ENCODE data around the gene LDB3. TPM values are rescaled to one million over a fixed set of nuclear protein-coding genes. Genes with fewer than 3 reads are reported as not detected.
A peak's percentile ranks its signal among the peaks of the same experiment; 100 is the strongest.

The LDB3 gene
- total and polyA plus RNA-seq, 7 donors: 1.2 to 42.1 (median 13.2) TPM

- H3K9me3 ChIP-seq: no peaks in the 10 kb centered on the region
- H3K36me3 ChIP-seq: peaks cover 0 to 74% (median 13%) of the 10 kb centered on the region in 4 donors
- no peaks in the 10 kb centered on the region for H3K4me1 ChIP-seq
- no peaks in the 10 kb centered on the region for H3K27me3 ChIP-seq
- intact Hi-C loops (cut with DNase I): no loop called here
- H3K4me3 ChIP-seq: no peak overlapping the region
- DNase-seq: no peak
- TF ChIP-seq EP300 (IDR thresholded peaks at IDR 0.05) (no peak), POLR2AphosphoS5 (IDR thresholded peaks at IDR 0.05) (no peak), CTCF (IDR thresholded peaks at IDR 0.05) (no peak), POLR2A (IDR thresholded peaks at IDR 0.05) (no peak)
- WGBS, 2 donors: 93 to 94% methylated on average over 8 of the region's 8 CpGs
- H3K27ac ChIP-seq: peak overlapping the region in 3 of 4 donors; percentile 6 to 11 (median 8)
These were observed 31.2 kb downstream of the LDB3 start for GRCh38 chr10:86699541-86699940.

GRCh38 chr10:86699991-86700840 is 31.9 kb downstream of the LDB3 start:
- whole genome bisulfite sequencing, 2 donors: 86 to 89% methylated on average over 9 of the region's 9 CpGs
- no peak for DNase-seq
- intact Hi-C loops (cut with DNase I): no loop called here
- TF ChIP-seq EP300 (IDR thresholded peaks at IDR 0.05) (no peak), POLR2AphosphoS5 (IDR thresholded peaks at IDR 0.05) (no peak), POLR2A (IDR thresholded peaks at IDR 0.05) (no peak), CTCF (IDR thresholded peaks at IDR 0.05) (no peak)
- H3K4me1 ChIP-seq: no peaks in the 10 kb centered on the region
- H3K9me3 ChIP-seq: no peaks in the 10 kb centered on the region
- H3K27ac ChIP-seq: peak overlapping the region in 2 of 4 donors; percentile 8 to 29
- no peaks in the 10 kb centered on the region for H3K27me3 ChIP-seq
- peaks cover 0 to 69% (median 11%) of the 10 kb centered on the region in 4 donors for H3K36me3 ChIP-seq
- no peak overlapping the region for H3K4me3 ChIP-seq

GRCh38 chr10:86700851-86701617 is 32.7 kb downstream of the LDB3 start:
- Histone ChIP-seq H3K4me1 (no peaks in the 10 kb centered on the region), H3K27me3 (no peaks in the 10 kb centered on the region), H3K36me3 (peaks cover 0 to 63% (median 7%) of the 10 kb centered on the region in 4 donors), H3K4me3 (no peak overlapping the region), H3K27ac (peak overlapping the region in 2 of 4 donors; percentile 12 to 29), H3K9me3 (no peaks in the 10 kb centered on the region)
- no peak for TF ChIP-seq EP300 (IDR thresholded peaks at IDR 0.05)
- no peak for TF ChIP-seq POLR2A (IDR thresholded peaks at IDR 0.05)
- no peak for TF ChIP-seq CTCF (IDR thresholded peaks at IDR 0.05)
- TF ChIP-seq POLR2AphosphoS5 (IDR thresholded peaks at IDR 0.05): no peak
- DNase-seq: no peak
- intact Hi-C loops (cut with DNase I): no loop called here
- WGBS, 2 donors: 97% methylated on average over 12 of the region's 12 CpGs

GRCh38 chr10:86703176-86703575 is 34.9 kb downstream of the LDB3 start:
- intact Hi-C loops (cut with DNase I): no loop called here
- Histone ChIP-seq H3K9me3 (no peaks in the 10 kb centered on the region), H3K36me3 (peaks cover 0 to 59% (median 4%) of the 10 kb centered on the region in 4 donors), H3K4me3 (no peak overlapping the region), H3K27ac (peak overlapping the region in 1 of 4 donors; percentile 8), H3K27me3 (no peaks in the 10 kb centered on the region), H3K4me1 (no peaks in the 10 kb centered on the region)
- no peak for TF ChIP-seq POLR2AphosphoS5 (IDR thresholded peaks at IDR 0.05)
- TF ChIP-seq EP300 (IDR thresholded peaks at IDR 0.05): no peak
- no peak for TF ChIP-seq POLR2A (IDR thresholded peaks at IDR 0.05)
- TF ChIP-seq CTCF (IDR thresholded peaks at IDR 0.05): no peak
- no peak for DNase-seq
- WGBS, 2 donors: 88 to 97% methylated on average over 8 of the region's 8 CpGs
